Gastrocnemius medialis (tissue), 4 donors: ENCODE data around the gene CNDP1.

ENCODE experiments used
- POLR2A ChIP-seq, 2 donors: fragments of 450-650 bp; IDR thresholded peaks; one replicate each; pipeline ENCODE4 v1.6.1; 2017; ENCODE audit warnings: antibody characterized with exemption in 2 of 2, mild to moderate bottlenecking in 2 of 2, moderate library complexity in 2 of 2
- TF ChIP-seq, protein P1 (sequence below), 5 experiments: fragments of 450-650 bp in 3 of 5; fragments of 200-600 bp in 2 of 5; sonication (generic) in 2 of 5; IDR thresholded peaks in 4 of 5; conservative IDR thresholded peaks in 1 of 5; 1 replicate in 4 of 5; 2 replicates in 1 of 5; pipeline ENCODE4 v1.5.1; 2016 to 2019; ENCODE audit warnings: antibody characterized with exemption in 5 of 5, mild to moderate bottlenecking in 3 of 5, moderate library complexity in 3 of 5

DNA sequence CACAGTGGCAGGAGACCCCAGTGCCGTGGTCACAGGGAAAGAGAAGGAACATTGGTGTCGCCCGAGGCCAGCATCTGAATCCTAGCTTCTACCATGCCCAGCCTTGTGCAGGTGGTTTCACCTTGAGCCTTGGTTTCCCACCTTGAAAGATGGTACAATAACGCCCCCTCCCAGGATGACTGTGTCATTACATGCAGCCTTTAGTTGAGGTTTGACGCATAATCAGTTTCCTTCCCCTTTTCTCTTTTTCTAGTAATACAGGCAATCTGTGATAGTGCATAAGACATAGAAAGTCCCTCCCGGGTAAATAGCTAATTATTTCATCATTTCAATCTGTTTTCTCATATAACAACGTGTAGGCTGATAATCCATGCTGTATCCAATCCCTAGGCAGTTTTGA is 33.5 kb downstream of the CNDP1 start:
- TF ChIP-seq, protein P1, sequence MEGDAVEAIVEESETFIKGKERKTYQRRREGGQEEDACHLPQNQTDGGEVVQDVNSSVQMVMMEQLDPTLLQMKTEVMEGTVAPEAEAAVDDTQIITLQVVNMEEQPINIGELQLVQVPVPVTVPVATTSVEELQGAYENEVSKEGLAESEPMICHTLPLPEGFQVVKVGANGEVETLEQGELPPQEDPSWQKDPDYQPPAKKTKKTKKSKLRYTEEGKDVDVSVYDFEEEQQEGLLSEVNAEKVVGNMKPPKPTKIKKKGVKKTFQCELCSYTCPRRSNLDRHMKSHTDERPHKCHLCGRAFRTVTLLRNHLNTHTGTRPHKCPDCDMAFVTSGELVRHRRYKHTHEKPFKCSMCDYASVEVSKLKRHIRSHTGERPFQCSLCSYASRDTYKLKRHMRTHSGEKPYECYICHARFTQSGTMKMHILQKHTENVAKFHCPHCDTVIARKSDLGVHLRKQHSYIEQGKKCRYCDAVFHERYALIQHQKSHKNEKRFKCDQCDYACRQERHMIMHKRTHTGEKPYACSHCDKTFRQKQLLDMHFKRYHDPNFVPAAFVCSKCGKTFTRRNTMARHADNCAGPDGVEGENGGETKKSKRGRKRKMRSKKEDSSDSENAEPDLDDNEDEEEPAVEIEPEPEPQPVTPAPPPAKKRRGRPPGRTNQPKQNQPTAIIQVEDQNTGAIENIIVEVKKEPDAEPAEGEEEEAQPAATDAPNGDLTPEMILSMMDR (IDR thresholded peaks at IDR 0.05 in 4 of 5, conservative IDR thresholded peaks at IDR 0.05 in 1 of 5): no peak
- no peak for TF ChIP-seq POLR2A (IDR thresholded peaks at IDR 0.05)
